Glutamatergic neuron (in vitro differentiated cells): Measurements from ENCODE around the gene PARN. TPM values are rescaled to one million over a fixed set of nuclear protein-coding genes. Genes with fewer than 3 reads are reported as not detected.

Experiments
- DNase-seq: peaks from one replicate; pipeline ENCODE4 v3.0.0; 2022
- H3K27ac Mint-ChIP-seq: one replicate; pipeline ENCODE4 v1.8.0; 2020; ENCODE audit warnings: mild to moderate bottlenecking, mixed read lengths, inconsistent platforms; ENCODE audit not compliant: unreplicated experiment
- H3K27me3 Mint-ChIP-seq: one replicate; pipeline ENCODE4 v1.8.0; 2020; ENCODE audit warnings: mild to moderate bottlenecking, moderate library complexity, mixed read lengths, inconsistent platforms; ENCODE audit not compliant: unreplicated experiment
- H3K36me3 Mint-ChIP-seq: one replicate; pipeline ENCODE4 v1.8.0; 2020; ENCODE audit warnings: mild to moderate bottlenecking, mixed read lengths, inconsistent platforms; ENCODE audit not compliant: unreplicated experiment
- H3K4me1 Mint-ChIP-seq: one replicate; pipeline ENCODE4 v1.8.0; 2020; ENCODE audit warnings: mild to moderate bottlenecking, low read depth, mixed read lengths, inconsistent platforms; ENCODE audit not compliant: unreplicated experiment
- H3K4me3 Mint-ChIP-seq: one replicate; pipeline ENCODE4 v1.8.0; 2020; ENCODE audit warnings: mild to moderate bottlenecking, mixed read lengths, inconsistent platforms; ENCODE audit not compliant: unreplicated experiment
- H3K9me3 Mint-ChIP-seq: one replicate; pipeline ENCODE4 v1.8.0; 2020; ENCODE audit warnings: mild to moderate bottlenecking, moderate library complexity, mixed read lengths, inconsistent platforms; ENCODE audit not compliant: unreplicated experiment
- CTCF ChIP-seq: fragments of 200-600 bp; sonication (generic); IDR thresholded peaks from one replicate; pipeline ENCODE4 v1.5.0; 2021; ENCODE audit not compliant: partially characterized antibody, unreplicated experiment
- total RNA-seq: library from RNA; stranded (reverse); fragmentation: NEBNext Ultra II Directional; extraction: Animal tissue kit (Norgen Biotek cat#: 25700); gene quantifications from one replicate; pipeline ENCODE4 v1.2.1, GENCODE V29; 2021; ENCODE audit not compliant: unreplicated experiment

PARN gene
- total RNA-seq, 1 donor from 2014 or later = 26.2 TPM

GRCh38 chr16:14450846-14451245, 179.2 kb downstream of the PARN start:
- Mint-ChIP-seq H3K27ac (no peak overlapping the region), H3K27me3 (no peaks in the 10 kb centered on the region), H3K4me3 (no peak overlapping the region), H3K9me3 (no peaks in the 10 kb centered on the region), H3K36me3 (no peaks in the 10 kb centered on the region), H3K4me1 (peaks cover 8% of the 10 kb centered on the region)
- no peak for TF ChIP-seq CTCF
- DNase-seq = no peak

DNA sequence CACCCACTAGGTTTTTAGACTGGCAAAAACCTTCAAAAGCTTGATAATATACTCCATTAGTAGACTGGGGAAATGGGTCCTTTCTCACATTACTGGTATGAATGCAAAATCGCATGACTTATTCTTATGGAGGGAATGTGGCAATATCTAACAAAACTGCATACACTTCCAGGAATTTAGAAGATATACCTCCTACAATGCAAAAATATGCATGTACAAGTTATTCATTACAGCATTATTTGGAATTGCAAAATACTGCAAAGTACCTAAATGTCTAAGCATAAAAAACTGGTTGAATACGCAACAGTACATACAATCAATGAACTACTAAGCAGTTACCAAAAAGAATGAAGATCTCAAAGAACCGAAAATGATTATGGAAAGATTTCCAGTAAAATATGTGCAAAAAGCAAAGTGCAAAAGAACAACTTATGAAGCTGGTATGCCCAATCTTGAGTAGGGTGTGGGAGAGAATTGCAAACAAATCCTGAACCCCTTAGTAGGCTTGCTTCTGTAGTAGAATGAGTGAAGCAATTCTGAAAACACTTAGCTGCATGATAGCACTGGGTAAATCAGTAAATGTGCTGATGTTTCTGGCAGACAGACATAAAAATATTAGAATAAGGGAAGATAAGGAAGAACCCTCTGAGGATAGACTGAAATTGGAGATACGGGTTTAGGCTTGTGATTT, 180.1 kb downstream of the PARN start:
- Mint-ChIP-seq H3K36me3 (no peaks in the 10 kb centered on the region), H3K27me3 (no peaks in the 10 kb centered on the region), H3K9me3 (no peaks in the 10 kb centered on the region), H3K4me1 (peaks cover 9% of the 10 kb centered on the region), H3K27ac (no peak overlapping the region), H3K4me3 (no peak overlapping the region)
- TF ChIP-seq CTCF = no peak
- no peak for DNase-seq

DNA sequence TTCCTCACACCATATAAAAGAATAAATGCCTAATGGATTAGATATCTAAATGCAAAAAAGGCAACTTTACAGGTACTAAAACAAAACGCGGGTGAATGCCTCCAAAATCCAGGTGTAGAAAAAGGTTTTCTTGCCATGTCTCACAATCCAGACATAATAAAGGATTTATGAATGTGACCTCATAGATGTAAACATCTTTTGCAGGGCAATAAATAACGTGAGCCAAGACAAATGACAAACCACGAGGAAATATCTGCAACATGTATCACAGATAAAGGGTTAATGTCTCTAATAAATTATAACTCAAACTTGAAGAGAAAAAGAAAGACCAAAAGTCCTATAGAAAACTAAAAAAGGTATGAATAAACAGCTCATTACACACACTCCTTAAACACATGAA, 180.7 kb downstream of the PARN start:
- Mint-ChIP-seq H3K4me1 (peaks cover 9% of the 10 kb centered on the region), H3K27me3 (no peaks in the 10 kb centered on the region), H3K36me3 (no peaks in the 10 kb centered on the region), H3K9me3 (no peaks in the 10 kb centered on the region), H3K4me3 (no peak overlapping the region), H3K27ac (no peak overlapping the region)
- no peak for TF ChIP-seq CTCF
- DNase-seq = no peak

DNA sequence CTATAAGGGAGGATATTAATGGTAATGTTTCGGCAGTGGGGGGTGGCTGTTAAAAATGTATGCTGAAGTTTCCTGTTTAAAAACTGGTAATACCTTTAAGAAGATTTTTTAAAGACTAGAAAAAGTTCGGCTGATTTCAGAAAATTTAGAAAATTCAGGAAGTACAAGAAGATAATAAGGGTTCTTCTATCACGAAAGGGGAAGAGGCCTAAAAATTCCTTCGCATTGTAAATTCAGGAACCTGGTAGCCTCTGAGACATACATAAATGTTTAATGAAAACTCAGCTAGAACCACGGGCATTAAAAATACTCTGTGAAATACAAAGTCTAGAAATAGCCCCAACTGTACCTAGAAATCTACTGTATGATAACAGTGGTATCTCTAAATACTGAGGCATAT, 181.2 kb downstream of the PARN start:
- H3K27me3 Mint-ChIP-seq = no peaks in the 10 kb centered on the region
- DNase-seq = no peak
- H3K36me3 Mint-ChIP-seq = no peaks in the 10 kb centered on the region
- peaks cover 9% of the 10 kb centered on the region for H3K4me1 Mint-ChIP-seq
- no peak overlapping the region for H3K4me3 Mint-ChIP-seq
- no peaks in the 10 kb centered on the region for H3K9me3 Mint-ChIP-seq
- H3K27ac Mint-ChIP-seq = no peak overlapping the region
- TF ChIP-seq CTCF = no peak

DNA sequence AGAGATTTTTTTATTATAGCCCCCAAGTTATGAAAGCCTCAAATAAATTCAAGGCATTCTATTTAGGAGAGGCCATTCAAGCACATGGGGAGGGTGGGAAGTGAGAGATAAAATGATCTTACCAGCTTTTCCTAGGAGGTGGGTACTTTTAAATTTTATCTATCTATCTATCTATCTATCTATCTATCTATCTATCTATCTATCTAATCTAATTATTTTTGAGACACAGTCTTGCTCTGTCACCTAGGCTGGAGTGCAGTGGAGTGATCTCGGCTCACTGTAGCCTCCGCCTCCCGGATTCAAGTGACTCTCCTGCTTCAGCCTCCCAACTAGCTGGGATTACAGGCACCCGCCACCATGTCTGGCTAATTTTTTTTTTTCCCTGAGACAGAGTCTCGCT, 182.3 kb downstream of the PARN start:
- Mint-ChIP-seq H3K27me3 (no peaks in the 10 kb centered on the region), H3K36me3 (no peaks in the 10 kb centered on the region), H3K27ac (no peak overlapping the region), H3K4me1 (peaks cover 9% of the 10 kb centered on the region), H3K4me3 (no peak overlapping the region), H3K9me3 (no peaks in the 10 kb centered on the region)
- TF ChIP-seq CTCF = no peak
- no peak for DNase-seq
